GM19023 (cell line): ENCODE results near the gene IMPG1.

Experiments
- ATAC-seq: cut with Tn5 transposase; IDR thresholded peaks from one replicate; pipeline ENCODE4 v1.9.1; 2021; ENCODE audit warnings: mild to moderate bottlenecking, moderate library complexity; ENCODE audit not compliant: unreplicated experiment

The IMPG1 gene, protein sequence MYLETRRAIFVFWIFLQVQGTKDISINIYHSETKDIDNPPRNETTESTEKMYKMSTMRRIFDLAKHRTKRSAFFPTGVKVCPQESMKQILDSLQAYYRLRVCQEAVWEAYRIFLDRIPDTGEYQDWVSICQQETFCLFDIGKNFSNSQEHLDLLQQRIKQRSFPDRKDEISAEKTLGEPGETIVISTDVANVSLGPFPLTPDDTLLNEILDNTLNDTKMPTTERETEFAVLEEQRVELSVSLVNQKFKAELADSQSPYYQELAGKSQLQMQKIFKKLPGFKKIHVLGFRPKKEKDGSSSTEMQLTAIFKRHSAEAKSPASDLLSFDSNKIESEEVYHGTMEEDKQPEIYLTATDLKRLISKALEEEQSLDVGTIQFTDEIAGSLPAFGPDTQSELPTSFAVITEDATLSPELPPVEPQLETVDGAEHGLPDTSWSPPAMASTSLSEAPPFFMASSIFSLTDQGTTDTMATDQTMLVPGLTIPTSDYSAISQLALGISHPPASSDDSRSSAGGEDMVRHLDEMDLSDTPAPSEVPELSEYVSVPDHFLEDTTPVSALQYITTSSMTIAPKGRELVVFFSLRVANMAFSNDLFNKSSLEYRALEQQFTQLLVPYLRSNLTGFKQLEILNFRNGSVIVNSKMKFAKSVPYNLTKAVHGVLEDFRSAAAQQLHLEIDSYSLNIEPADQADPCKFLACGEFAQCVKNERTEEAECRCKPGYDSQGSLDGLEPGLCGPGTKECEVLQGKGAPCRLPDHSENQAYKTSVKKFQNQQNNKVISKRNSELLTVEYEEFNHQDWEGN

DNA sequence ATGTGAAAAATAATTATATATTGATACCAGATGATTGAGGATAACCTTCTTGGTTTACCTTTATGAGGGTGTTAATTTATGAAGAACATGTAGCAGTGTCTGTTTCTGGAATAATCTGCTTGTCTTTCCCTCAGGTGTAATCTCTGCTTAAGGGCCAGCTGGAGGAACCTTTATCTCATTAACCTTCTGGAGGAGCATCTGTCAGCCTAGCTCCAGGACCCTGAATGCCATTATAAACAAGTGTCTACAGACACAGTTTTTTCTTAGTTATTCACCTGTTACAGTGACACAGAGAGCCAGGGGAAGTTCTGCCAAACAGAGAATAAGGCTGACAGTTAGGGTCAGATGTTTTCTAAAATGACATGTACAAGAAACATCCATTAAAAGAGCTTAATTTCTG lies at the start of gene IMPG1:
Gene IMPG1 (minus strand): TSS at position 101 of the 400 bp plus-strand sequence. CDS start 174 bp downstream, outside the sequence.
- no peak for ATAC-seq

DNA sequence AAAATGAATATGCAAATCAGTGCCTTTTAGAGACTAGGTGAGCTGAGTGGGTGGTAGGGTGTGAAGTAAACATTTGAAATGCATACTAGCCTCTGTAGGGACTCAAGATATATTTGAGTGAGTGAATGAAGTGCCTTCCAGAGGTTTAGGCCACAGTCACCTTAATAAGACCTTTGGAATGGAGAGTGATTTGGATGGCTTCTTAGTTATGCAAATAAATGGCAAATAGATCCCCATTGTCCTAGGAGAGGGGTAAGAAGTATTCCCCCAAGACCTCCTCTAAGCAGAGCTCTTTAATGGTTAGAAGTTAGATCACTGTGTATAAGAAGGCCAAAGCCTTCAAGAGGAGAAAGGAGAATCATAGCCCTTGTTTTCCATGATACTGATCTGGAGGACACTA lies 47.8 kb upstream of the IMPG1 start:
- ATAC-seq, result no peak

DNA sequence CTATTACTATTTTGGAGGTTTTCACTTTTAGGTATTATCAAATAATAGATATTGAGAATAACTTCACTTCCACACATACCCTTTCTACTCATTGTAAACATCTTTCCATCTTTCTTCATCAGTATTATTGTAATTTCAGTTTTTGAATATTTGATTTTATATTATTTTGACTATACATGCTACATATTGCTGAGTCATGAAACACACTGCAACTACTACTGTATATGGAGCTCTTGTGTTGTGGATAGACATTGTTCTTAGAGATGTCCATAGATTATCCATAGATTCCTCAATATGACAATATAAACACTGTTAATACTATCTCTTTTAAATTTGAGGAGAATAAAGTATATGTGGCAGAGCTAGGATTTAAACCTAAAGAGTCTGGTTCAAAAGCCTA lies 819 bp upstream of the IMPG1 start:
- no peak for ATAC-seq

DNA sequence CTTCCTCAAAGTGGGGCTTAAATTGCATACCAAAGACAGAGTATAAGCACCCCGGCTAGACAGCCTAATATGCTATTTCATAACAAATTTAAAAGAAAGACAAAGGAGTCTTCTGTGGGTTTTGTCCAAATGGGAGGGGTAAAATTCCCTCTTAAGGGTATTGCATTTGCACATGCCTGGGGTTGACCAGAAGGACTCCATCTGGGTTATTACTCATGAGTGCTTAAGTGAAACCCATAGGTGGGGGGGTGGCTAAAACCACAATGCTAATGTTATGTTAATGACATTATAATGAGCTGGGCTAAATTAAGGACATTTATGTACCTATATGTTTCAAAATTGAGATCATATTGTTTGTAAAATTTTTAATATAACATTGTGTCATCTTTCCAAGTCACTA lies 15.0 kb downstream of the IMPG1 start:
- no peak for ATAC-seq

DNA sequence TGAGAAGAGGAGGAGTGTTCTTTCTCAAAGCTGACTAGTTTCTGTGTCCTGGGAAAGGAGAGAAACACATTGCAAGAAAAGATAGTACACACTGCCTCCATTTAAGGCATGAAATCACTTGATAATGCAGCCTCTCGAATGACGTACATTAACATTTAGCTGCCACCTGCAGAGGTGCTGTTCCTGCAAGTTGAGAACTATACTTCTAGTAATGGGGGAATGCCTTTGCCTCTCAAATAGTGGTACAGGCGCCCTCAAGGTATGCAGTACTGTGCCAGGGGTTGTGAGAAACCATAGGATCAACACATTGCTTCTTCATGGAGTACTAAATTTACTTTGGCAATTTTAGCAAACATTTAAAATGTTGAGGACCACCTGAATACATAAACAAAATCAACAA lies 20.1 kb downstream of the IMPG1 start:
- no peak for ATAC-seq

DNA sequence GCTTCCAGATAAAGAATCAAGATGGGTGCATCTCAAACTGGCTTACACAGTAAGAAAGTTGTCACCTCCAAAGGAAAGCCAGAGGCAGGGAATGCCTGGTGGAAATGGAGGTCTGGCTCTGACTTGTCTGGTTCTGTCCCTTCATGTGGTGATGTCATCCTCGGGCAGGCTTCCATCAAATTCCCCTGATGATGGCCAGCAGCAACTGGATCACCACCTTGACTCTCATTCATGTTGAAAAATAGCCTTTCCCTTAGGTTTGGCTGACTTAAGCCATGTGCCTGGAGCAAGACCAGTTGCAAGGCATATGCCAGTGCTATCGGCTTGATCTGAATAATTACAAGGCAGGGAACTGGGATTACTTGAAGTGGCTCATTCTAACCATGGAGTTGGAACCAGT lies 28.8 kb downstream of the IMPG1 start:
- ATAC-seq, result no peak

DNA sequence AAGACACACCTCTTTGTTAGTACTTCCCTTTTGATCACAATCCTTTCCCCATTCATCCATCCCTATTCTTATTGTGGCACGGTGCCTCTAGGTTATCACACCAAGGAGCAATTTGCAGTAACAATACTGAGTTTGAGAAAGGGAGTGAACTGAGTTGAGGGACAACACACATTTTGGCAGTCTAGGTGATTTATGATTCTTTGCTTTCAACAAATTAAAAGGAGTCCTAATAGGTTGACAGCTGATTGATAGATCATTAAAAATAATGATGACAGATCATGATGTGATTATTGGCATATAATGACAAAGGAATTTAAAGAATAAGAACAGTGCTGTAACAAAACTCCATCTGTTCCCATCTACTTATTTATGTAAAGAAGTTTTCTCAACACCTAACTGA lies 36.7 kb downstream of the IMPG1 start:
- no peak for ATAC-seq

DNA sequence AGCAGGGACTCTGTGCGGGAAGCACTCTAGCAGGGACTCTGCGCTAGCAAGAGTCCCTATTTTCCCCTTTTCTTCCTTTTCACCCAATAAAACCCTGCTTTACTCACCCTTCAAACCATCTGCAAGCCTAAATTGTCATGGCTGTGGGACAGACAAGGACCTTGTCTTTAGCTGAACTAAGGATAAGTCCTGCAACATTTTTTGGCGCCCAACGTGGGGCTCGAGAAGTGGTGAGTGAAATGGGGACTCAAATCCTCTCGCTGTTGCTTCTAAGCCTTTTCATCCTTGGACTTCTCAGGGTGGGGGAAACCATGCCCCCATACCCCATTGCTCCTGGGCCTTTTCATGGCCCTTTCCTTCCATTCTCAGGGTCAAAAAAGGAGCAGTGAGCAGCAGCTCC lies 46.4 kb downstream of the IMPG1 start:
- ATAC-seq, result no peak

DNA sequence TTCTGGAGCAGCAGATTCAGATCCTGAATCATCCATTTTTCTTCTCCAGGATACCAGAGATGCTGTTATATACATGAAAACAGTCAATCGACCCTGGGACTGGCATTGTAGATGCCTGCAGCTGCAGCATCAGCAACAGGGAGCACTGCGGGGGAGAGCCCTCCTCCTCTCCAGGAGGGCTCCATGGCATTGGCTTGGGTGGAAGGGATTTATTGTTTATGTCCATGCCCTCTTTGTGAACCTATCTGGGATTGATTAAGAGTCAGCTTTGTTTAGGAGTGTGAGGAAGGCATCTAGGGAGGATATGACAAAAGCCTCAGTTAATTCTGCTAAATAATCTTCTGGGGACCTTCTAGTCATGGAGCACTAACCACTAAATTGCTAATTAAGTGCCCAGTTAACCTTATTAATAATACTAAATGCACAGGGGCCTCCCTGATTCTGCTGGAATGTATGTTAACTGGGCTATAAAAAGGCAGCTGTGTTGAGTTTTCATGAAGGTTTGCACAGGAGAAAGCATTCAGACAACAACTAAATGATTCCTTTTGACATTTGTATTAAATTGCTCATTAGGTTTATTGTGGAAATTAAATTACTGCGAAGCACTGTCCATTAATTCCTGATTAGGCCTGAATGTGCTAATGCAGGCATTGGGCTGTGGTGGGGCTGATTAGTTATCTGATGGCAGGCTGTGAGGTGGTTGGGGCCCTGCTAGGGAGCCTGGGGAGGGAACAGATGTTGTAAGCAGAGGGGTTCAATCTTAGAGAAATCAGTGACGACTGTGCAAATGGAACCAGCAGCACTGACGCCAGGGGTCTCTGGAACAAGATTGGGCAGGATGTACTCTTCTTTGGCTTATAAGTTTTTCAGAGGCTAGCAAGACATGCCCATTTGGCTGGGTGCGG lies 57.6 kb downstream of the IMPG1 start:
- ATAC-seq, result no peak

DNA sequence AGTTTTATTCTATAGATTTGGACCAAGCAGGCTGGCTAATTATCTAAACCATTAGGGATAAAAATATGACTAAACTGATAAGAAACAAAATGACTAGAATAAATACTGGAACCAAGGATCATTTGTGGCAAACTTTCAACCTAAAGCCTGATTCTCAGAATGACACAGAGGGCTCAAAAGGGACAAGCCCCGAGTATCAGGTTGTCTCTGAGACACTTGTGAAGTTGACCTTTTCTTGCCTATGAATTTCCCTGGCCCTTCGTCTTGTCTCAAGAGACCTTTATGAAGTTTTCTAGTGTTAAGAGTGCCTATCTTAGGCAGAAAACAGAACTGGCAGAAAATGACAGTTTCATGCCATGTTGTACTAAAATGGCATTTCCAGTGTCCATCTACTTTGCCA lies 68.3 kb downstream of the IMPG1 start:
- peak; percentile 83 for ATAC-seq

DNA sequence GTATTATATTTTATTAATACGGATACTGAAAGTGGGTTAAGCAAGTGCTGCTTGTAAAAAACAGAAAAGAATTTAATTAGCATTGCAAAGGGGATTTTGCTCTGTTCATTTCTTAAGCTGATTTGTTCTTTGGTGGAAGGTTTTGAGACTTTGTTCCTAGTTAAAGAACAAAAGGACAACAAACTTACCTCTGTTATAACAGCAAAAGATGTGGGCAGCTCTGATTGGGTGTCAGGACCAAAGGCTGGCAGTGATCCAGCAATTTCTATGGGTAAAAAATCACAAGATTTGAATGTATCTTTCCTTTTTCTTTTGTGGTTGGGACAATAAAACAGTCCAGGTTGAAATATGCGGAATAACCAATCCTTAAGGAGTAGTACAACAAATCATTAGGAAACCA lies 68.8 kb downstream of the IMPG1 start:
- no peak for ATAC-seq

DNA sequence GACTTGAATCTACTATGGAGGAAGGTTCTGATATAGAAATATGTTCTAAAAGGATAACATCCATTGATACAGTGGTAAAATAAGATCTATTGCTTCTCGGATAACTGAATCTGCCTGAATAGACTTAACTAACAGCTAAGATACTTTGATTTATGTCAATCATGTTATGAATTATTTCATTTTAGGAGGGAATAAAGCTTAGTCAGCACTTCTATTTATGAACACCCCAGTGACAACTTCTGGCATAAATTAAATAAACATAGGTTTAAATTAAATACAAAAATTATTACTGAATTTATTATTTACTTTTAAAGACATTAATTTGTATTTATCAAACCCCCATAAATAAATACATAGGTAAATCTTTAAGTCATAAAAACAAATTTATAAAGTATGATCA lies 69.3 kb downstream of the IMPG1 start:
- no peak for ATAC-seq

DNA sequence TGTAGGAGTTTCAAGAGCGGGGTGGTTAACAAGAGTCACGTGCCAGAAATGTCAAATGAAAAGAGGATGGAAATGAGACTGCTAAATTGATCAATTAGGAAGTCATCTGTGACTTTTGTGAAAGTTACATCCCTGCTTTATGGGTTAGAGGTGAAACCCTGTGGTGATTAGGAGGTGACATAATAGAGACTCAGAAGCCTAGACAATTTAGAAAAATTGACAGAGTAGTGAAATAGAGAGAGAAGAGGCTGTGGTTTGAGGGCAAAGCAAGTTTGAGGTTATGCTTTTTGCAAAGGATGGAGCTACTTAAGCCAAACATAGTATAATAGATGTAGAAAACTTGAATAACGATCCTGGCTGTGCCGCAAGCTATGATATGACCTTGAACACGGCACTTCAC lies 71.8 kb downstream of the IMPG1 start:
- no peak for ATAC-seq

DNA sequence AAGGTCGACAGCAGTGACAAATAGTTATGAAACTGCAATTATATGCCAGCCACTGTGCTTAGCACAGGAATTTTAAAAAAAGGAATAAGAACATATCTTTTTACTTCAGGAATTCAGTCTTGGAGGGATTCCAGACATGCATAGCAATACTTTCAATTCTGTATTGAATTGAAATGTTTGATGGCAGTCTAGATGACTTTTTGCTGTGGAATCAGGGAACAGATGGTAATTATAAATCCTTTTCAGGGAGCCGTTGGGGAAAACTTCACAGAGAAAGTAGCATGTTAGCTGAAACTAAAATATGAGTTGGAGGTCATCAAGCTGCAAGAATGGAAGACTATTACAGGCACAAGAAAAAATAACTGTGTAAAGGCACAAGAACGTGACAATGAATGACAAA lies 74.8 kb downstream of the IMPG1 start:
- no peak for ATAC-seq

DNA sequence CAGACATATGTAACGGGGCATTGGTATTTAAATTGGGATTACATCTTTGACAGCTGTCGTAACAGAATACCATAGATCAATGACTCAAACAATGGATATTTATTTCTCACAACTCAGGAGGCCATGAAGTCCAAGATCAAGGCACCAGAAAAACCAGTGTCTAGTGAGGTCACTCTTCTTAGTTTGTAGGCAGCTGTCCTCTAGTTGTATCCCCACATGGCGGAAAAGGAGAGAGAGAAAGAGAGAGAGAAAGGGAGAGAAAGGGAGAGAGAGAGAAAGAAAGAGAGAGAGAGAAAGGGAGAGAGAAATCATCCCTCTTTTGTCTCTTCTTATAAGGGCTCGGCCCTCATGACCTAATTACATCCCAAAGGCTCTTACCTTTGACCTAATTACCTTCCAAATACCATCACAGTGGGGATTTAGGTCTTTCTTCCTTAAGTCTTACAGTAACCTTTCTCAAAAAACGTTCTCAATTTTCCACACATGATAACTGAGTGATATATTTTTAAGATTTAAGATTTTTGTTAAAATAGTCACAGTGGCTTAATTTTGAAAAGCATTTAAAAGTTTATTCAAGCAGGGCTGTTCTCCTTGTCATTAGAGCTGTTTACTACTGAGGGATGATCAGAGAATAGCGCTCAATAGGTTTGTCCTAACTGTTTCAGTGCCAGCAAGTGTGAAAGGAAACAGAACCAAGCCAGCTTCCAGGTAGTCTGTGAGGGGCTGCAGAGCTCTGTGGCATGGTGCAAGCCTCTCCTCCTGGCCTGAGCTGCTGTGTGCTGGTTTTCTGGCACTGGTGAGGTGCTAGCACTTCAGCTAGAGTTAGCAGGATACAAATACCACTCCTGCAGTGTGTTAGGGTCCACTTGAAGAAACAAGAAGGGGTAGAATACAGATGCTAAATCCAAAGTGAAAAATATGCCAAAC lies 79.0 kb downstream of the IMPG1 start:
- no peak for ATAC-seq

DNA sequence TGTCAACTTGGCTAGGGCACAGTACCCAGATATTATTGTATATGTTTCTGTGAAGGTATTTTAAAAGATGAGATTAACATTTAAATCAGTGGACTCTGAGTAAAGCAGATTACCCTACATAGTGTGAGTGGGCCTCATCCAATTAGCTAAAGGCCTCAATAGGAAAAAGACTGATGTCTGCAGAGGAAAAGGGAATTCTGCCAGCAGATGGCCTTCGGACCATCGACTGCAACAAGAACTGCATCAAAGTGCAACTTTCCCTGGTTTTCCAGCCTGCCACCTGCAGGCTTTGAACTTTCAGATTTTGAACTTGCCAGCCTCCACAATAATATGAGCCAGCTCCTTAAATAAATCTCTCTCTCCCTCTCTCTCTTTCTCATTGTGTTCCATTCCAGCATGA lies 80.5 kb downstream of the IMPG1 start:
- no peak for ATAC-seq

DNA sequence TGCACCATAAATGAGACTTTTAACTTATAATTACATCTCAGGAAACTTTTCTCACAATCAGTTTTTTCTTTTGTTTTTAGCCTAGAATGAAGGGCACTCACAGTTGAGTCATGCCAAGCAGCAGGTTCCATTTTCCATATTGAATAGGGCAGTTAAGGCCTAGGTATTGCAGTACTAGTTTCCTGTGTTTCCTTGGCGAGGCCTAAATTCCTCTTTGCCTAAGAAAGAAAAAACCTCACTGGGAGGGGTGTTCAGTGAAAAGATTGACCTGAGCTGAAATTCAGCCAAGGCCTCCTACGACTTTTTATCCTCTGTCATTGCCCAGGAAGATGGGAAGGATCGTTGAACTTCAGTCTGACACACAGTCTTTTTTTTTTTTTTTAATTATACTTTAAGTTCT lies 85.5 kb downstream of the IMPG1 start:
- ATAC-seq, result no peak

DNA sequence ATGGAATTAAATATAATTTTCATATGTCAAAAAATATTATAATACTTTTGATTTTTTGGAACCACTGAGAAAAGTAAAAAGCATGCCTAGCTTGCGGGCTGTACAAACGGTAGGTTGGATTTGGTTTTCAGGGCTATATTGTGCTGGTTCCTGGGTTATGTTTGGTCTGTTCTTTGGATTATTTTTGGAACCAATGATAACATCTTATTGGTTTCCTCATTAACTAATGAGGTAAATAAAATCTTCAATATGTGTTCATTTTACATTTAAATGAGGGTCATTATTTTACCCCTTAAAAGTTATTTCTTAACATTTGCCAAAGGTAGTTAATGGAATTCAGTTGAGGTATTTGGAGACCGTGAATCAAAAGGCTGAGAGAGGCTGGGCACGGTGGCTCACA lies 96.6 kb downstream of the IMPG1 start:
- ATAC-seq, result no peak

DNA sequence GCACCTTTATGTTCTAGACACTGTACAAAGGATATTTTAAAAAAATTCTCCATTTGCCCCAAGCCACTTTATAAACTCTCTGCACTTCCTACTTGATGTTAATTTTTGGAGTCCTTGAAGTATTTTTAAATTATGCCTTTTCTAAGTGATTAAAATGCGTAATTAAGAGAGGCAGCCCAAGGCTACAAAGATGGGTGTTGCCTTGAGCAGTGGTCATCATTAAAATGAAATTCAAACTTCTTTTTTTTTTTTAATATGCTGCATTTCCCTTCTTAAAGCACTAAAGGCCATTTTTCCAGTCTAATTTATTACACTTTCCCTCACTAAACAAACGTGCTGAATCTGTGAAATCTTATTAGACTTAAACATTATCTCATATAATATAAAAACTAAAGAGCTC lies 102.4 kb downstream of the IMPG1 start:
- ATAC-seq, result no peak

DNA sequence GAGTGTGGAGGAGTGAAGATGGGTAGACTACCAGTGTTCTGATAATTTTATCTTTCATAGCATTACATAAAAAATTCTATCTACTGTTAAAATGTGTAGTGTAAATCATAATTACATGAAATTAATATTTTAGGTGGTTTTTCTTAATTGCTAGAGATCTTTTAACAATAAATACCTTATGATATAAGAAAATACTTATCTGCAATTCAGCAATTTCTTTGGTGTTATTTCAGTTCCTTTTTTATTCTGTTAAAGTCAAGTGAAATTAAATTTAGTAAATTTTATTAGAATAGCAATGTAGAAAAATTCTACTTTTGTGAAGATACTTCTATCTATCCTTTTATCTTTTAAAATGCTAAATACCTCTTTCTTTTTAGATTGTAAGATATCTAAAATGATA lies 104.3 kb downstream of the IMPG1 start:
- ATAC-seq, result no peak
